Skeletal muscle satellite cell (primary cell): ENCODE measurements around the gene SGSH.

ENCODE experiments used
- H3K27me3 ChIP-seq: 2 replicates; pipeline ENCODE4 v1.7.0; 2013; ENCODE audit warnings: low read length; ENCODE audit not compliant: control insufficient read depth, insufficient read depth
- H3K36me3 ChIP-seq: 2 replicates; pipeline ENCODE4 v1.7.0; 2013; ENCODE audit warnings: mild to moderate bottlenecking, control low read depth, low read length; ENCODE audit not compliant: insufficient read depth
- H3K4me1 ChIP-seq: 2 replicates; pipeline ENCODE4 v1.7.0; 2013; ENCODE audit warnings: low read length; ENCODE audit not compliant: control insufficient read depth, insufficient read depth
- H3K4me2 ChIP-seq: 2 replicates; pipeline ENCODE4 v1.7.0; 2013; ENCODE audit warnings: mild to moderate bottlenecking, low read length
- H3K4me3 ChIP-seq: 2 replicates; pipeline ENCODE4 v1.7.0; 2013; ENCODE audit warnings: low read length
- H3K9ac ChIP-seq: 2 replicates; pipeline ENCODE4 v1.7.0; 2013; ENCODE audit warnings: mild to moderate bottlenecking, low read depth, low read length, moderate library complexity
- H3K9me3 ChIP-seq: replicated peaks from 2 replicates; pipeline ENCODE4 v1.7.0; 2013; ENCODE audit warnings: mild to moderate bottlenecking, control low read depth, low read length

SGSH gene

DNA sequence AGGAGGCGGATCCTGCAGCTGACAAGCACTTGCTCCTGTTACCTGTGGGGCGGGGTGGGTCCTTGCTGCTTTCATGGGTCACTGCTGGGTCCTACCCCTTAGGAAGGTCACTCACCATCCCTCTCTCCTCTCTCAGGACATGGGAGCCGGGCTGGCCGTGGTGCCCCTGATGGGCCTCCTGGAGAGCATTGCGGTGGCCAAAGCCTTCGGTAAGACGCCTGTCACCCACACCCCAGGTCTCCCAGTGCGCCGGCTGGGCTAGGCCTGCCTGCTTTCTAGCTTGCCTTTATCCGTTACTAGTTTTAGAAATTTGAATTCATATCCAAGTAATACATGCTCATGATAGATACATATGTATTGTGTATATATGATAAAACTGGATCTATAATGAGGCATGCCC is 17.3 kb upstream of the SGSH start:
- Histone ChIP-seq H3K9ac (no peak overlapping the region), H3K36me3 (peaks cover 31% of the 10 kb centered on the region), H3K4me1 (no peaks in the 10 kb centered on the region), H3K27me3 (no peaks in the 10 kb centered on the region), H3K9me3 (peaks cover 7% of the 10 kb centered on the region), H3K4me3 (no peak overlapping the region), H3K4me2 (no peak overlapping the region)

- Histone ChIP-seq H3K36me3 (peaks cover 32% of the 10 kb centered on the region), H3K4me1 (no peaks in the 10 kb centered on the region), H3K9me3 (peaks cover 10% of the 10 kb centered on the region), H3K4me3 (no peak overlapping the region), H3K4me2 (no peak overlapping the region), H3K27me3 (no peaks in the 10 kb centered on the region), H3K9ac (no peak overlapping the region)
Observed at GRCh38 chr17:80236911-80237310, 16.8 kb upstream of the SGSH start.

GRCh38 chr17:80233202-80233601 is 13.1 kb upstream of the SGSH start:
- H3K36me3 ChIP-seq: peaks cover 27% of the 10 kb centered on the region
- peaks cover 10% of the 10 kb centered on the region for H3K9me3 ChIP-seq

GRCh38 chr17:80232438-80232837 is 12.3 kb upstream of the SGSH start:
- Histone ChIP-seq H3K27me3 (no peaks in the 10 kb centered on the region), H3K36me3 (peaks cover 23% of the 10 kb centered on the region), H3K4me3 (no peak overlapping the region), H3K9me3 (peaks cover 10% of the 10 kb centered on the region), H3K4me2 (no peak overlapping the region), H3K4me1 (no peaks in the 10 kb centered on the region), H3K9ac (no peak overlapping the region)

More at GRCh38 chr17:80233202-80233601, 13.1 kb upstream of the SGSH start:
- no peaks in the 10 kb centered on the region for H3K27me3 ChIP-seq
- H3K4me3 ChIP-seq: no peak overlapping the region
- H3K4me1 ChIP-seq: no peaks in the 10 kb centered on the region
- no peak overlapping the region for H3K9ac ChIP-seq
- no peak overlapping the region for H3K4me2 ChIP-seq

- H3K27me3 ChIP-seq: no peaks in the 10 kb centered on the region
- peaks cover 10% of the 10 kb centered on the region for H3K36me3 ChIP-seq
- H3K4me1 ChIP-seq: no peaks in the 10 kb centered on the region
- H3K4me3 ChIP-seq: no peak overlapping the region
- H3K9me3 ChIP-seq: peaks cover 10% of the 10 kb centered on the region
- H3K4me2 ChIP-seq: no peak overlapping the region
- no peak overlapping the region for H3K9ac ChIP-seq
Observed at GRCh38 chr17:80229011-80229410, 8.9 kb upstream of the SGSH start.

GRCh38 chr17:80228477-80228876 is 8.3 kb upstream of the SGSH start:
- H3K4me1 ChIP-seq: no peaks in the 10 kb centered on the region

DNA sequence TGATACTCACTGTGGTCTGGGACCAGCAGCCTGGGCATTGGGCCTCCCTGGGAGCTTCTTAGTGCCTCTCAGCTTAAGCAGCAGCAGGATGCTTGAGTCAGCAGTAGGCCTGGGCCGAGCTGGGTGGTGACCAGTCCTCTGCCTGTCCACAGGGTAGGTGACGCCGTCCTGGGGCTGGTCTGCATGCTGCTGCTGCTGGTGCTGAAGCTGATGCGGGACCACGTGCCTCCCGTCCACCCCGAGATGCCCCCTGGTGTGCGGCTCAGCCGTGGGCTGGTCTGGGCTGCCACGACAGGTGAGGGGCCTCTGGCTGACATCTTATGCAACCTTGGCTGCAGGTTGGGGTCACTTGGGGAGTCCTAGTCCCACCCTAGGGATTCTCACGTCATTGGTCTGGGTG is 7.5 kb upstream of the SGSH start:
- Histone ChIP-seq H3K36me3 (peaks cover 3% of the 10 kb centered on the region), H3K27me3 (no peaks in the 10 kb centered on the region), H3K4me3 (no peak overlapping the region), H3K4me2 (no peak overlapping the region), H3K9me3 (peaks cover 5% of the 10 kb centered on the region), H3K4me1 (no peaks in the 10 kb centered on the region), H3K9ac (no peak overlapping the region)

More at GRCh38 chr17:80228477-80228876, 8.3 kb upstream of the SGSH start:
- Histone ChIP-seq H3K36me3 (peaks cover 8% of the 10 kb centered on the region), H3K27me3 (no peaks in the 10 kb centered on the region), H3K4me2 (no peak overlapping the region), H3K9me3 (peaks cover 8% of the 10 kb centered on the region), H3K9ac (no peak overlapping the region), H3K4me3 (no peak overlapping the region)

DNA sequence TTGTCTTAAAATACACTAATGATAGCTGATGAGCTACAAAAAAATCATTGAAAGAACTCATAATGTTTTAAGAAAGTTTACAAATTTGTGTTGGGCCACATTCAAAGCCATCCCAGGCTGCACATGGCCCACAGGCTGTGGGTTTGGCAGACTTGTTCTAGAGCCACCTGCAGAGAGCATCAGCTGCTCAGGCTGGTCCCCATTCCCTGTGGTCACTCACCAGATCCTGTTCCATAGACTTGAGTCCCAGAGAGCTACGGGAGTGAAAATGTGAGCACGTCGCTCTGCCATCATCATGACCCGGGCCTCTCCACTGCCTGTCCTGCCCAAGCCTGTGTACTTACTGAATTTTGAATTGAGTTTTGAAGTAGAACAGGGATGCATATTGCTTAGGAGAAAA is 7.0 kb upstream of the SGSH start:
- Histone ChIP-seq H3K36me3 (no peaks in the 10 kb centered on the region), H3K9me3 (peaks cover under 1% of the 10 kb centered on the region), H3K27me3 (no peaks in the 10 kb centered on the region)

DNA sequence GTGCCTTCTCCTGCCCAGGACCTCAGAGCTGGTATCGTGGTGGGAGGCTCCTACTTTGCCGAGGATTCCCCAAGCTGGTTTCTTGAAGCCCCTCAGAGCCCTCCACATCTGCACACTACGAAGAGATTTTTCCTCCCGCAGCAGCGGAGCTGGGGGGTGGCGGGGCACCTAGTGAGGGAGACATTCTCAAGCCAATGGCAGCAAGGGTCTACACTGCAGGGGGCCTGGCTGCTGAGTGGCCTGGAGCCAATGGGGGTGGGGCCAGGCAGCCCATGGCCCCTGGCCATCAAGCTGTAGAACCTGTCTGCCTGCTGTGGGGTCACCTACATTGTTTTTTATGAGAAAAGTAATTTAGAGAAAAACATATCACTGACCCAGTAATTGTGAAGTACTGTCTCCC is 5.1 kb upstream of the SGSH start:
- no peaks in the 10 kb centered on the region for H3K36me3 ChIP-seq
- H3K9ac ChIP-seq: no peak overlapping the region
- peaks cover 6% of the 10 kb centered on the region for H3K4me1 ChIP-seq
- no peak overlapping the region for H3K4me3 ChIP-seq
- H3K9me3 ChIP-seq: no peaks in the 10 kb centered on the region
- no peak overlapping the region for H3K4me2 ChIP-seq
- no peaks in the 10 kb centered on the region for H3K27me3 ChIP-seq

More for the DNA sequence above, 7.0 kb upstream of the SGSH start:
- Histone ChIP-seq H3K4me3 (no peak overlapping the region), H3K4me1 (no peaks in the 10 kb centered on the region), H3K4me2 (no peak overlapping the region), H3K9ac (no peak overlapping the region)

DNA sequence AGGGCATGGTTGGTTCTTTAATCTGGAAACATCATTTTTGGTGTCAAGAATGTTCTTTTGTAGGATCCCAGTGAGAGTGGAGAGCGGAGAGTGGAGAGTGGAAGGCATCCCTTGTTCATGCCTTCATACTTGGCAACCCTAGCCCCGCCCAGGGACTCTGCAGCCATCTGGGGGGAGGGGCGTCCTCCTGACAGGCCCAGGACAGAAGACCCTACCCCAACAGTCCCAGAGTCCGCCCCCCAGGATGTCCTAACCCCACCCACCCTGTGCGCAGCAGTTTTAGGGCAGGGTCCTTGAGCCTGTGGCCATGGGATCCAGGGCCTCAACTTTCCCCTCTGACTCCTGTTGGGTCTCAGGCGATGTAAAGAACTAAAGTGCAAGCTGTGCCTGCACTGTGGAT is 4.5 kb upstream of the SGSH start:
- no peaks in the 10 kb centered on the region for H3K9me3 ChIP-seq
- H3K36me3 ChIP-seq: no peaks in the 10 kb centered on the region
- H3K4me2 ChIP-seq: no peak overlapping the region
- no peak overlapping the region for H3K4me3 ChIP-seq
- H3K4me1 ChIP-seq: peaks cover 8% of the 10 kb centered on the region
- no peak overlapping the region for H3K9ac ChIP-seq
- H3K27me3 ChIP-seq: no peaks in the 10 kb centered on the region

DNA sequence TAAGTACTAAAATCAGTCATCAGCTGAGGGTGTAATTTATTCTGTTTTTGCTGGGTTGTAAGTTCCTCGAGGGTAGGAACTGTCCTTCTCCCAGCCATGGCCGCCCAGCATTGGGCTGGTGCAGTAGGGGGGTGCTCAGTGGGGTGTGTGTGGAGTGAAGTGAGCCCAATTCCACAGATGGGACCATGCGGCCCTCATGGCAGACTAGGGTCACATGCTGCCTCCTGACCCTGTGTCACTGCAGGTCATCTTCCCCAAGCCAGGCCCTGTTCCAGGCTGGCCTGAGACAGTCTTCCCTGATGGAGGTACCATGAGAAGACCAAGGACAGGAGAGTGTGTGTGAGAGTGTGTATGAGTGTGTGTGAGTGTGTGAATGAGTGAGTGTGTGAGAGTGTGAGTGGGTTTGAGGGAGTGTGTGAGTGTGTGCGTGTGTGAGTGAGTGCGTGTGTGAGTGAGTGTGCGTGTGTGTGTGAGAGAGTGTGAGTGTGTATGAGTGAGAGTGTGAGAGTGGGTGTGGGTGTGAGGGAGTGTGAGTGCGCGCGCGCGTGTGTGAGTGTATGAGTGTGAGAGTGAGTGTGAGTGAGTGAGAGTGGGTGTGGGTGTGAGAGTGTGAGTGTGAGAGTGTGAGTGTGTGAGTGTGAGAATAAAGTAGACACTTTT is 3.8 kb upstream of the SGSH start:
- Histone ChIP-seq H3K36me3 (no peaks in the 10 kb centered on the region), H3K4me1 (peaks cover 15% of the 10 kb centered on the region), H3K4me2 (no peak overlapping the region), H3K9me3 (no peaks in the 10 kb centered on the region), H3K4me3 (no peak overlapping the region), H3K27me3 (no peaks in the 10 kb centered on the region), H3K9ac (no peak overlapping the region)

- Histone ChIP-seq H3K4me2 (no peak overlapping the region), H3K4me1 (peaks cover 15% of the 10 kb centered on the region), H3K27me3 (no peaks in the 10 kb centered on the region), H3K4me3 (no peak overlapping the region), H3K9ac (no peak overlapping the region), H3K36me3 (no peaks in the 10 kb centered on the region), H3K9me3 (no peaks in the 10 kb centered on the region)
Observed at GRCh38 chr17:80223142-80223815, 3.1 kb upstream of the SGSH start.
